COR-L47 (cell line): ENCODE measurements around the gene GSTK1.

ENCODE experiments used
- DNase-seq: peaks from one replicate; lab custom pipeline; 2025; lab: John Stamatoyannopoulos, UW

Gene GSTK1

GRCh38 chr7:143299346-143299745 is 36.1 kb downstream of the GSTK1 start:
- DNase-seq: no peak

GRCh38 chr7:143299840-143300239 is 36.6 kb downstream of the GSTK1 start:
- no peak for DNase-seq

GRCh38 chr7:143300959-143301935 is 38.0 kb downstream of the GSTK1 start:
- no peak for DNase-seq

GRCh38 chr7:143303733-143304132 is 40.5 kb downstream of the GSTK1 start:
- no peak for DNase-seq

- DNase-seq: no peak
Measured at GRCh38 chr7:143304938-143305337, 41.7 kb downstream of the GSTK1 start.

GRCh38 chr7:143305423-143306070 is 42.3 kb downstream of the GSTK1 start:
- DNase-seq: peak; percentile 17

- no peak for DNase-seq
Measured at GRCh38 chr7:143308632-143309031, 45.4 kb downstream of the GSTK1 start.

- no peak for DNase-seq
Measured at GRCh38 chr7:143314127-143314526, 50.9 kb downstream of the GSTK1 start.

GRCh38 chr7:143315776-143316175 is 52.5 kb downstream of the GSTK1 start, which contains the start of gene CLCN1:
Gene CLCN1, plus strand, starts transcription at chr7:143316111. Its CDS starts 102 bp downstream, at chr7:143316213.
- DNase-seq: no peak

GRCh38 chr7:143316492-143316891 is 53.3 kb downstream of the GSTK1 start:
- DNase-seq: no peak

- no peak for DNase-seq
Measured at GRCh38 chr7:143318661-143319060, 55.4 kb downstream of the GSTK1 start.
